Retinal pigment epithelial cell (primary cell): ENCODE results near the gene KMT5B.

Source experiments
- DNase-seq: peaks from one replicate; pipeline ENCODE4 v3.0.0-alpha.2; 2010; ENCODE audit warnings: low read depth
- H3K4me3 ChIP-seq: 2 replicates; pipeline ENCODE4 v1.5.1; 2011; ENCODE audit warnings: mild to moderate bottlenecking, low read length, control low read depth, moderate library complexity
- CTCF ChIP-seq: conservative IDR thresholded peaks from 2 replicates; pipeline ENCODE4 v1.5.1; 2011; ENCODE audit warnings: low read depth, low read length, control low read depth, inconsistent platforms

KMT5B gene

GRCh38 chr11:68128682-68129327 lies 84.3 kb downstream of the KMT5B start:
- peak overlapping the region; percentile 43 for H3K4me3 ChIP-seq
- DNase-seq: peak; percentile 72
- no peak for TF ChIP-seq CTCF

GRCh38 chr11:68127714-68128681 lies 85.1 kb downstream of the KMT5B start:
- DNase-seq: no peak
- peak overlapping the region; percentile 43 for H3K4me3 ChIP-seq
- no peak for TF ChIP-seq CTCF

- no peak for DNase-seq
- H3K4me3 ChIP-seq: no peak overlapping the region
- no peak for TF ChIP-seq CTCF
Measured at GRCh38 chr11:68125164-68125563, 87.9 kb downstream of the KMT5B start.

GRCh38 chr11:68122936-68123539 lies 90.1 kb downstream of the KMT5B start:
- no peak overlapping the region for H3K4me3 ChIP-seq
- TF ChIP-seq CTCF: no peak
- DNase-seq: no peak

GRCh38 chr11:68121067-68121899 lies 91.8 kb downstream of the KMT5B start, which contains the start of gene CHKA:
CHKA (minus strand) TSS chr11:68121388; CDS start chr11:68121177, 211 bp downstream.
- no peak for TF ChIP-seq CTCF
- peak within 1 kb of the TSS; percentile 91 for H3K4me3 ChIP-seq
- no peak for DNase-seq

GRCh38 chr11:68120273-68121066 lies 92.6 kb downstream of the KMT5B start:
- TF ChIP-seq CTCF: no peak
- no peak for DNase-seq

More at GRCh38 chr11:68120273-68121066, 92.6 kb downstream of the KMT5B start:
- H3K4me3 ChIP-seq: peak overlapping the region; percentile 91
